NCI-H1694 treated with DMSO at 0.1 percent for 48 hours (cell line): ENCODE measurements around the gene ADGRE2.

Experiments used
- DNase-seq: peaks from one replicate; lab custom pipeline; 2025; lab: John Stamatoyannopoulos, UW

ADGRE2 gene

DNA sequence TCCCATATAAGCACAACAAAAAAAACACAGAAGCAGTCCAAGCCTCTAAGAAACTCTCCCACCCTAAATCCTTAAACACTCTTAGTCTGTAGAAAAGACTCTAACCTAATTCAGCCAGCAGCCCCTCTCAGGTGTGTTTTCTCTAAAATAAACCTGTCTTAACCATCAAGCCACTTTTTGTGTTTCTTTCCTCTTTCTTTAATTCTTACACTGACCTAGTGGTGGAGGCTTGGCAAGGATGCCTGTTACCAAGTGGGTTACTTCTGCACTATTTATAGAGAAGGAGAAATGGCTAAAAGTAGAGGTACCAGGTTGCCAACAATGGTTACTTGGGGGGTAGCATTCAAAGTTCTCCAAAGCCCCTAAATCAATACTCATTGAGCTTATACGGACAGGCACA is 44.8 kb downstream of the ADGRE2 start:
- DNase-seq: no peak

DNA sequence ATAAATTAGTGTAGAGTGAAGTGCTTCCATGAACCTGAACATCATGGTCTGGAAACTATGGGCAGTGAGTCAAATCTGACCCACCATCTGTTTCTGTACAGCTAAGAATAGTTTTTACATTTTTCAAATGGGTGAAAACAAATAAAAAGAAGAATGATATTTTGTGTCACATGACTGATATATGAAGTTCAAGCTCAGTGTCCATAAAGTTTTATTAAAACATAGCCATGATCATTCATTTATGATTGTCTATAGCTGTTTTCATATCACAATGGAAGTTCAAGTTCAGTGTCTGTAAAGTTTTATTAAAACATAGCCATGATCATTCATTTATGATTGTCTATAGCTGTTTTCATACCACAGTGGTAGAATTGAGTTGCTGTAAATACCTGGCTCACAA is 45.9 kb downstream of the ADGRE2 start:
- no peak for DNase-seq

DNA sequence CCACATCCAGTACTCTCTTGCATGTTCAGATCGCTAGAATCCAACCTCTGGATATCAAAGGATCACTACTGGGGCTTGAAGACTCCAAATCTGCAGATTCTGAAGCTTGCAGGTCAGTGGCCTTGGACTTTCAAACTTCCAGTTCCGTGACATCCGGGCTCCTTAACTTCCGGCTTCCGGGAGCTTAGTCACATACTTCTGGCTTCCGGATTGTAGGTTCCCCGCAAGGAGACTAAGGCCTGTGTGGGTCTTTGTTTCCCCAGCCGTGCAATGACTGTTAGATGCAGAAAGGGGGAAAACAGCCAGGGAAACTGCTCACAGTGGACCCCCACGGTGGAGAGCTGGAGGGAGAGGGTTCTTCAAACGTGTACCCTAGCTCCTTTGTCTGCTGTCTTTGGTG is 47.2 kb downstream of the ADGRE2 start:
- DNase-seq: no peak

DNA sequence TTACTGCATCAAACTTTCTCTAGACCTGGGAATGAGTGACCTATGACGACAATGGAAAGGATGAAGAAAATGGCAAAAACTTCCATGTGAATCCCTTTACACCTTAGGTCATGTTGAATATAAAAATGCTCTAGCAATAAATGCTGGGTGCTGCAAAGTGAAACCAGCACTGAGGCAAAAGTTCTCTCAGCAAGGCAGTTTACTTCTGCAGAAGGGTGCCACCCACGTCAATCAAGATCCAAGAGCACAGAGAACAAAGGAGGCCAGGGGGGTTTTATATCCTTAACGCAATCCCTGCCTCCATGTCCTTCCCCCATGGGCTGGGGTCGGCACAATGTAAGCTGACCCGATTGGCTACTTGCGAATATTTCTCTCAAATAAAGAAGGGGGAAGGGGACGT is 49.8 kb downstream of the ADGRE2 start:
- no peak for DNase-seq

DNA sequence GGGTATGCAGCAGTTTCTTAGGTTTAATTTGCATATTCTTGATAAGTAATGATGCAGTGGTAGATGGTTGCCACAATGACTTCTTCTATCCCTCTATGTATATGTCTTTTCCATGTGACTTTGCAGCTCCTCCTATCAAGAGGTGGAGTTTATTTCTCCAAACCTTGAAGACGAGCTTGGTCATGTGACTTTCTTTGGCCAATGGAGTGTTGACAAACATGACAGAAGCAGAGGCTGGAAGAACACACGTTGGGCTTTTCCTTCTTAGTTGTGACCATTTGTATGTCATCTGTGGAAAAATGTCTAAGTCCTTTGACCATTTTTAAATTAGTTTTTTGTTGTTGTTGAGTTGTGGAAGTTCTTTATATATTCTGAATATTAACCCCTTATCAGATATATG is 56.2 kb downstream of the ADGRE2 start:
- no peak for DNase-seq

DNA sequence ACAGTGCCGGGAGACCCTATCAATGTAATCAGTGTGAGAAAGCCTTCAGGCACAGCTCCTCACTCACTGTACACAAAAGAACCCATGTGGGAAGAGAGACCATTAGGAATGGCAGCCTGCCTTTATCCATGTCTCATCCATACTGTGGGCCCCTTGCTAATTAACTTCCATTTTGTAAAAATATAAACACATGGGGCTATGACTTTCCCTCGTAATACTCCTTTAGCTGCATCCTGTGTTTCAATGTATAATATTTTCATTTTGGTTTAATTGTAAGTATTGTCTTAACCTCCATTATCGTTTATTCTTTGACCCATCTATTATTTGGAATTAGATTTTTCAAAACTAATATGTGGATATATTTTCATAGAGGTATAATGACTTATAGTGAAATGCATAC is 59.2 kb downstream of the ADGRE2 start:
- DNase-seq: no peak

DNA sequence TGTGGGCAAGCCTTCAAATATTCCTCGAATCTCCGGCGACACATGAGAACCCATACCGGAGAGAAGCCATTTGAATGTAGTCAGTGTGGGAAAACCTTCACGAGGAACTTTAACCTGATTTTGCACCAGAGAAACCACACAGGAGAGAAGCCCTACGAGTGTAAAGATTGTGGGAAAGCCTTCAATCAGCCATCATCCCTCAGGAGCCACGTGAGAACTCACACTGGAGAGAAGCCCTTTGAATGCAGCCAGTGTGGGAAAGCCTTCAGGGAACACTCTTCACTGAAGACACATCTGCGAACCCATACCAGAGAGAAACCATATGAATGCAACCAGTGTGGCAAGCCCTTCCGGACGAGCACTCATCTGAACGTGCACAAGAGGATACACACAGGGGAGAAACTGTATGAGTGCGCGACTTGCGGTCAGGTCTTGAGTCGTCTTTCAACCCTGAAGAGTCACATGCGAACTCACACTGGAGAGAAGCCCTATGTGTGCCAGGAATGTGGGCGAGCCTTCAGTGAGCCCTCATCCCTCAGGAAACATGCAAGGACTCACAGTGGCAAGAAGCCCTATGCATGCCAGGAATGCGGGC is 59.7 kb downstream of the ADGRE2 start:
- no peak for DNase-seq

DNA sequence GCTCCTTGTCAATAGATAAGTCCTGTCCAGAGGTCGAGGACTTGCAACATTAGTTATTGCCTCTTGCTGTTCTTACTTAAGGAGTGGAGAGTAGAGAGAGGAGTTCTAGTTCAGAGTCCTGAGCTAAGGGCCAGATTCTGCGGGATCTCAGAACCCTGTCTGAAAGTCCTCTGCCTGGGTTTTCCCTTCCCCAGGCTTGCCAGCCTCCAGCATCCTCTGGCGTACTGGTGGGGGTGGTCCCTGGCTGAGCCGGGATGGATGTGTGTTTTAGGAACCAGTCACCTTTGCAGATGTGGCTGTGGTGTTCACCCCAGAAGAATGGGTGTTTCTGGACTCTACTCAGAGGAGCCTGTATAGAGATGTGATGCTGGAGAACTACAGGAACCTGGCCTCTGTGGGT is 62.5 kb downstream of the ADGRE2 start:
- DNase-seq: no peak

DNA sequence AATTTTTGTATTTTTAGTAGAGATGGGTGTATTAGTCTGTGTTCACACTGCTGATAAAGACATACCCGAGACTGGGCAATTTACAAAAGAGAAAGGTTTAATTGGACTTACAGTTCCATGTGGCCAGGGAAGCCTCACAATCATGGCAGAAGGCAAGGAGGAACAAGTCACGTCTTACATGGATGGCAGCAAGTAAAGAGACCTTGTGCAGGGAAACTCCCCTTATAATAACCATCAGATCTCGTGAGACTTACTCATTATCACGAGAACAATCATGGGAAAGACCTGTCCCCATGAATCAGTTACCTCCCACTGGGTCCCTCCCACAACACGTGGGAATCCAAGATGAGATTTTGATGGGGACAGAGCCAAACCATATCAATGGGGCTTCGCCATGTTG is 73.9 kb downstream of the ADGRE2 start:
- no peak for DNase-seq

DNA sequence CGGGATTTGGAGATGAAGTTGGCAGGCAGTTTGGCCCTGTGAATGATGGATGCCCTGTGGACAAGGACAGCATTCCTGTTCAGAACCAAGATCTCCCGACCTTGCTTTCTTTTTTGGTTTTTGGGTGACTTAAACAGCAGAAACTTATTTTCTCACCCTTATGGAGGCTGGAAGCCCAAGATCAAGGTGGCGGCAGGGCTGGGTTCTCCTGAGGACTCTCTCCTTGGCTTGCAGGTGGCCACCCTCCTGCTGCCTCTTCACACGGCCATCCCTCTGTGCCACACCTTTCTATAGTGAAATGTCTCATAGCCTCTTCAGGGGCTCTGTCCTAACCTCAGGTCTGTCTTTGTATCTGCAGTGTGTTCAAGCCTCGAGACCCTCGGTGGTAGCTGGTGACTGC is 74.5 kb downstream of the ADGRE2 start:
- DNase-seq: no peak

DNA sequence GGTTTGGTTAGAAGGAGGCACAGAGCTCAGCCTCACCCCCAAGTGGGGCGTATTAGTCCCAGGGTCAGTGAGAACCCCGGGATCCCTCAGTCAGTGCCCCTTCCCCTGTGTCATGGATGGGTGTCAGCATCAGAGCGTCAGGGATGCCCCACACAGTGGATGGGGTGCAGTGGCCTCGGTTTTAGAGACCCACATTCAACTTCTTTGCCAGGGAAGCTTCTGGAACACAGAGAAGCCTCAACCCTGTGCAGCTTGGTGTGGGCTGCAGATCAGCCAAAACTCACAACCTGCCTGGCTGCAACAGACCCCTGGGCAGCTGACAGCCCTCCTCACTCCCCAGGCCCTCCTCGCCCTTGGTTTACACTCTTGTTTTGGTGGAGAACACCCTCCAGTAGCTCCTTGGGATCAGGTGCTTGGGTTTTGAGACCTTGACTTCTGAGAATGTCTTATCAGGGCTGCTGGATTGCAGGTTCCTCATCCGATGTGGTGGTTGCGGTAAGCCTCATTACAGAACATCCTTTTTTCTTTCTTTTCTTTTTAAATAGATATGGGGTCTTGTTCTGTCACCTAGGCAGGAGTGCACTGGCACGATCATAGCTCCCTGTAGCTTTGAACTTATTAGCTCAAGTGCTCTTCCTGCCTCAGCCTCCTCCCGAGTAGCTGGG is 77.5 kb downstream of the ADGRE2 start:
- DNase-seq: no peak

DNA sequence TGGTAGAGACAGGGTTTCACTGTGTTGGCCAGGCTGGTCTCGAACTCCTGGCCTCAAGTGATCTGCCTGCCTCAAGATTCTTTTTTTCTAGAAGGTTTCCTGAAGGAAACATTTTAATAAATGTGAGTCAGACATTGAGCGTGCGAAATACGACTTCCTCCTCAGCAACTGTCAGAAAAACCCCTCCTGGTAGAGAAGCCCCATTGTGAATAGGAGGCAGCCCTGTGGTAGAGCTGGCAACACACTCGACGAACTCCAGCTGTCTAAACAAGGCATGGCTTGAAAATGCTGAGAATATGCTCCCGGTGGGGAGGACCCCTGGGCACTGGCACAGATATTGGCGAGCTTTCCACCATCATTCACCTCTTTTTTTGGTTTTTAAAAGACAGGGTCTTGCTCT is 78.7 kb downstream of the ADGRE2 start:
- DNase-seq: no peak

DNA sequence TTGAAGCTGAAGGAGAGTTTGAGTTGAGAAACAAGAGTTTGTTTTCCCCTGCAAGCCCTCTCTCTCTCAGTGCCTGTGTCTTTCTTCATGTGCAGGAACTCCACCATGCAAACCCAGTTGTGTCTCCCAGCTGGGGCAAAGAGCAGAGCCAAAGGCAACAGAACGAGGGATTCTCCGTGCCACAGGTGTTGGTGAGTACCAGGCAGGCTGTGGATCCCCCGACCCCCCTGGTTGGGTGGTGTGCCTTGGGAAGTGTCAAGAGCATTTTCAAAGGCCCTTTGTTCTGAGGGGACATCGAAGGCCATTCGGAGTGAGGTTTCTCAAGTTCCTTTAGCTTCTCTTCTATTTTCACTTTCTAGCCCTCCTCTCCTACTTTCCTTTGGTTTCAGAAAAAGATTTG is 82.9 kb downstream of the ADGRE2 start:
- no peak for DNase-seq

DNA sequence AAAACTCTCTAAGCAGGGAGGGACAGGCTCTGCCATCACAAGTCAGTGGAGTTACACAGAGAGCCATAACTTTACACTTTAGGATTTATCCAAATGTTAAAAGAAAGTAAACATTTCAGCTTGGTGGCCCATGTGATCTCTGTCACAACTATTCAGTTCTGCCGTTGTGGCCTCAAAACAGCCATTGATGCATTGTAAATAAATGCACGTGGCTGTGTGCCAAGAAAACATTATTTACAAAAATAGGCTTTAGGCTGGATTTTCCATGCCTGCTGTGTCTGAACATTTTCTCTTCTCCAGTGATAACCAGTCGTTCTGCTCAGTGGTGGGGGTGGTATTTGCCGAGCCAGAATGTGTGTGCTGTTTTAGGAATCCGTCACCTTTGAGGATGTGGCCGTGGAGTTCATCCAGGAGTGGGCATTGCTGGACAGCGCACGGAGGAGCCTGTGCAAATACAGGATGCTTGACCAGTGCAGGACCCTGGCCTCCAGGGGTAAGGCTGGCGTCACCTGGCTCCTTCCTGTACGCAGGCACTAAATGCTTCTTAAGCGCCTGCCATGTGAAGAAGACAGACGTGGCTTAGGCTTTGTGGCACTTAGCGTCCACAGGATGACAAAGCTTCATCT is 83.6 kb downstream of the ADGRE2 start:
- DNase-seq: no peak

DNA sequence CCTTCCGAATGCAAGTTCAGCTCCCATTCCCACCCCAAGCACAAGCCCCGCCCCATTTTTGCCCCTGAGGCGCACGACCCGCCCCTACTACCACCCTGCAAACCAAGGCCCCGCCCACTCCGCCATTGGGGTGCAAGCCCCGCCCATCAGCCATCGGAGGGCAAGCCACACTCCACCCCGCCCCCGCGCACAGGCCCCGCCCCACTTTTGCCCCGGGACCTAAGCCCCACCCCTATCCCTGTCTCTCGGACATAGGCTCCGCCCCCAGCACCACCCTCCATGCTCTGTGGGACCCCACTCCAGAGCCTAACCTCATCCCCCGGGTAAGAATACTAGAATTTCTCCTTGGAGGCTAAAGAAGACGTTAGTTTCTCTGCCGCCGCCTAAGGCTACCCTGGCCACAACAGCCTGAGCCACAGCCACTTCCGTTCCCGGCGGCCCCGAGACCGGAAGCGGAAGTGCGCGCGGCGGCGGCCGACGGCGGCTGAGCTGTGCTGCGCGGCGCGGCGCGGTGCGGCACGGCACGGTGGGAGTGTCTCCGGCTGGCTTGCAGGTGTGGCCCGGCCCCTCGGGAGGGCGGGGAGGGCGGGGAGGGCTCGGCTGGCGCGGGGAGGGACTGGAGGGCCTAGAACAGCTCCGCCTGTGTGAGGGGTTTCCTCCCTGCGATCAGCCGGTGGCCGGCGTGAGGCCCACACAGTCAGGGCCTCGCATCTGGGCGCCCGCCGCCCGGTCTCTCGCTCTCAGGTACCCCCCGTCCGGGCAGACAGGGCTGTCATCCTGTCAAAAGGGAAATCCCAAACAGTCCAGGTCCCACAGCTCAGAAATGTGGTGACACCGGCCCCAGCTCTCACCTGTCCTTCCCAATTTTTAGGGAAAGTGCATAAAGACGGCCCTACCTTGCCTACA is 88.5 kb downstream of the ADGRE2 start, which contains the start of gene ZNF333:
Gene ZNF333, plus strand, starts transcription at position 451 of the 906 bp plus-strand sequence. CDS start 3,444 bp downstream, outside the sequence.
- DNase-seq: peak; percentile 89

DNA sequence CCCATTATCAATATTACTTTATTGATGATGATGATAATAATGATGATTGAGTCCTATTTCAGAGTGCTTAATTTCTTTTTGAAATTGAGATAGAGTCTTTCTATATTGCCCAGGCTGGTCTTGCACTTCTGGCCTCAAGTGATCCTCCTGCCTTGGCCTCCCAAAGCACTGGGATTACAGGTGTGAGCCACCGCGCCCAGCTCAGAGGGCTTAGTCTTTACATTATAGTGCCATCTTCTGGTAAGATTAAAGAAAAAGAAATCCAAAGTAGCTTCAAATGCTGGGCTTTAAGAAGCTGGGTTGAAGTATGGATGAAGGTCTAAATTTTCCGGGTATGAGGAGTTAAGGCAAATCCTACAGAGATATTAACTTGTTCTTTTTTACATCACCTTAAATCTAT is 91.9 kb downstream of the ADGRE2 start:
- DNase-seq: peak; percentile 41

DNA sequence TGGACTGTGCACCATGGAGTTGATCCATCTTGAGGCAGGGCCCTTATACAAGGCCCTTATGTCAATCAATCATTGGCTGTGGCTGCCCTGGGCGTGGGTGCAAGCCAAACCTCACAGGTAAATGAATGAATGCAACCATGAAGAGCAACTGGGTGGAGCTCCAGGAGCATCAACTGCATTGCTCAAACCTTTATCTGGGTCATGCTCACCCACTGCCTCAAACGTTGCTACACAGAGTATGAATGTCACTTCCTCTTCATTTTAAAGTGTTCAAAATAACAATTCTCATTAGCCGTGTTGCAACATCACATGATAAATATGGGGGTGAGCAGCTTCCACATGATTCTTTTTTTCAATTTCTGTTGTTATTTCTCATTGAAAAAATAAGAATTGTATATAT is 94.9 kb downstream of the ADGRE2 start:
- no peak for DNase-seq
